22Rv1 (cell line): ENCODE measurements around the gene LRRTM4.

ENCODE experiments used
- H3K27ac ChIP-seq: fragments of 450-650 bp; 2 replicates; pipeline ENCODE4 v1.5.1; 2017
- ZFX ChIP-seq: fragments of 450-650 bp; IDR thresholded peaks from 2 replicates; pipeline ENCODE4 v1.6.1; 2017; ENCODE audit warnings: antibody characterized with exemption, borderline replicate concordance
- TF ChIP-seq, protein P1 (sequence below): fragments of 450-650 bp; IDR thresholded peaks from 2 replicates; pipeline ENCODE4 v1.5.1; 2017; ENCODE audit warnings: mild to moderate bottlenecking

LRRTM4 gene

DNA sequence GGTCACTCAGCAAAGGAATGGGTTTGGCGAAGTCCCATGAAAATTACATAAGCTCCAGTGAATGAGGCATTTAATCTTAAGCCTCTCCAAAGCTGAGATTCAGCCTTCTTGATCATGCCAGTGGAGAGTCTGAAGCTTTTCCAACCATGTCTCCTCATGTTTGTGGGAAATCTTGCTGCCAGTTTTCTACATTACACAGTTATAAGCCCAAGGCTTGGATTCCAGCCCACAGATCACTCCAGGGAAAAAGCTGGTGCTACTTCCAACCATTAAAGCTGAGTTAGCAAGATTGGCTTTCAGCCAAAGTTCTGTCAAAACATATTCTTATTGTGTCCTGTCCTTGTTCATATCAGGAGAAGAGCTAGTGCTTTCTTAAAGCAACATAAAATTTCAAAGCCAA lies 293.8 kb downstream of the LRRTM4 start:
- no peak overlapping the region for H3K27ac ChIP-seq
- no peak for TF ChIP-seq ZFX
- TF ChIP-seq, protein P1, sequence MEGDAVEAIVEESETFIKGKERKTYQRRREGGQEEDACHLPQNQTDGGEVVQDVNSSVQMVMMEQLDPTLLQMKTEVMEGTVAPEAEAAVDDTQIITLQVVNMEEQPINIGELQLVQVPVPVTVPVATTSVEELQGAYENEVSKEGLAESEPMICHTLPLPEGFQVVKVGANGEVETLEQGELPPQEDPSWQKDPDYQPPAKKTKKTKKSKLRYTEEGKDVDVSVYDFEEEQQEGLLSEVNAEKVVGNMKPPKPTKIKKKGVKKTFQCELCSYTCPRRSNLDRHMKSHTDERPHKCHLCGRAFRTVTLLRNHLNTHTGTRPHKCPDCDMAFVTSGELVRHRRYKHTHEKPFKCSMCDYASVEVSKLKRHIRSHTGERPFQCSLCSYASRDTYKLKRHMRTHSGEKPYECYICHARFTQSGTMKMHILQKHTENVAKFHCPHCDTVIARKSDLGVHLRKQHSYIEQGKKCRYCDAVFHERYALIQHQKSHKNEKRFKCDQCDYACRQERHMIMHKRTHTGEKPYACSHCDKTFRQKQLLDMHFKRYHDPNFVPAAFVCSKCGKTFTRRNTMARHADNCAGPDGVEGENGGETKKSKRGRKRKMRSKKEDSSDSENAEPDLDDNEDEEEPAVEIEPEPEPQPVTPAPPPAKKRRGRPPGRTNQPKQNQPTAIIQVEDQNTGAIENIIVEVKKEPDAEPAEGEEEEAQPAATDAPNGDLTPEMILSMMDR: no peak

DNA sequence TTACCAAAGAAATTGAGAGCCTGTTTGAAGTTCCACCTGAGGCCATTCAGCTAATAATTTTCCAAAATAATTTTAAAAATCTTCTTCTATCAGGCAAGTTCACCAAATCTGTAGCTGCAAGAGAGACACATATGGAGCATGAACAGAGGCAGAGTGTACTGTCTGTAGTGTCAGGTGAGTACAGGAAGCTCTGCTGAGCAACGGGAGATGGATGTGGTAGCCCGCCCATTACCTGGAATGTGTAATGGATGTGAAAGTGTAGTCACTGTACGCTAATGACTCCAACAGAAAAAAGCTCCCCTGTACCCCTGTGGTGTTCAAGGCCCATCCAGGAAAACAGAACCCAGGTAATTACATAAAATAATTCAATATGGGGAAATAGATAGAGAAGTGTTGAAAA lies 311.5 kb downstream of the LRRTM4 start:
- H3K27ac ChIP-seq: no peak overlapping the region

DNA sequence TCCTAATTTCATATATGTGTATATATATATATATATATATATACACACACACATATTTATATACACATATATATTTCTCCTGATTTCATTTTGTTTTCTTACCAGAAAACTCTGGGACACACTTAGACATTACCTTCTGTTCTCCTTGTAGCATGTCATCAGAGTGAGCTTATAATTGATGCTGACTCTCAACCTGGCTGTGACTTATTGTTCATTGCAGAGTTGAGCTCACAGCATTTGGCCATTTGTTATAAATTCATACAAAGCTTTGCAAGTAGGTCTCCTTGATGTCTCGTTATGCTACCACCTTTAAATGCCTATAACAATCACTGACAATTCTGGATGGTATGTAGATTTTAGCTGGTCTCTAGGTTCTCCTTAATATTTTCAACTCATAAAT lies 314.8 kb downstream of the LRRTM4 start:
- TF ChIP-seq, protein P1: no peak
- no peak overlapping the region for H3K27ac ChIP-seq

More for the DNA sequence above, 311.5 kb downstream of the LRRTM4 start:
- TF ChIP-seq, protein P1: no peak
- TF ChIP-seq ZFX: no peak

DNA sequence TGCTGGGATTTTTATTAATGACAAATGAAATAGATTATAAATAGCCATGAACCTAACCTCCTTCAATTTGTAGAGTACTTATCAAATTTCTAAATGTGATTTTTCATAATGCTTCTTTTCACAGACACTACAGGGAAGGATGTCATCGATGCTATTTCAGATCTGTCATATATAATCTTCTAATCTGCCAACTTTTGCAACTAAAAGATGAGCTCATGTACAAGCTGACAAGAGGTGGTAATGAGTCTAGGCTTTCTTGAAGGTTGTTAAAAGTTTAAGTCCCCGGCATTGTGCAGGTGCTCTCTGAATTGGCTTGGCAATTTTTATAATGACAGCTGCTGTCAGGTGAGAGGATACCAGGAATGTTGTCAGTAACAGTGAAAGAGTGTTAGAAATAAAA lies 320.4 kb downstream of the LRRTM4 start:
- TF ChIP-seq ZFX: no peak
- TF ChIP-seq, protein P1: no peak
- H3K27ac ChIP-seq: no peak overlapping the region

DNA sequence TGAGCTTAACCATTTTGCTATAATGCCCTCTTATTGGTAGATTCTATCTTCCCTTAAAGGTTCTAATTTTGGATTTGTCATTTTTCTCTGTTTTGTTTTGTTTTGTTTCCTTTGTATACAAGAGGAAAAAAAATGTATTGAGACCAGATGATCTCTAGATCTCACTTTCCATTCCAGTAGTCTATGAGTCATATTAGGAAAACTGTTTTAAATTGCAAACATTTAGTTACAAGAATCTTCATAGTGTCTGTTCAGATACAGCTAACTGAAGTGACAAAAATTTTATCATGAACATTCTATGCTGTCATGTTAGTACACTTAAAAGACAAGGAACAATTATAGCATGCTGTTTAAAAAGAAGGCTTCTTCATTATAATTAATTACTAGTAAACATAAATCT lies 322.8 kb downstream of the LRRTM4 start:
- no peak overlapping the region for H3K27ac ChIP-seq
- TF ChIP-seq ZFX: no peak
- TF ChIP-seq, protein P1: no peak

DNA sequence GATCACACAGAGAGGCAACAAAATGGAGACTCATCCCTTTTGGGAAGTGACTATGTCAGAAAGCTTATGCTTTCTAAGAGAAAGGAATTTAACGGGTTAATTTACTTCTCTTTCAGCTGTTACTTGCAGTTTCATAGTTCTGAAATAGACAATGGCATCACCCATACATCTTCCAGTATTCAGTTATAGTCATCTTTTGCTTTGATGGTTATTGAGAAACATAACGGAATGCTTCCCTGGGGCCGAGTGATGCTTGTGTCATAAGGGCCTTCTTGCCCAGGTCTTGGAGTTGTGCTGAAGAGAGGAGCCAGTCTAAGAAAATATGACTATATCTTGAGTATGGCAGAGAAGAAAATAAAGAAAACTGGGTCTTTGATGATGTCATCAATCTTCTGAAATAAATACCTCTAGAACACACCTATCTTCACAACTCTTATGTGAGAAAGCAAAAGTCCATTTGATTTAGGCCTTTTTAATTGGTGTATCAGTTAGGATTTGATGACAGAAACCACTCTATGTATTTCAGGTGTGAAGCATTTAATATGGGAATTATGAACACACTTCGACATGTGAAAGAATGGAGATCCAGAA lies 328.2 kb downstream of the LRRTM4 start:
- no peak overlapping the region for H3K27ac ChIP-seq
- TF ChIP-seq, protein P1: no peak
- TF ChIP-seq ZFX: no peak

DNA sequence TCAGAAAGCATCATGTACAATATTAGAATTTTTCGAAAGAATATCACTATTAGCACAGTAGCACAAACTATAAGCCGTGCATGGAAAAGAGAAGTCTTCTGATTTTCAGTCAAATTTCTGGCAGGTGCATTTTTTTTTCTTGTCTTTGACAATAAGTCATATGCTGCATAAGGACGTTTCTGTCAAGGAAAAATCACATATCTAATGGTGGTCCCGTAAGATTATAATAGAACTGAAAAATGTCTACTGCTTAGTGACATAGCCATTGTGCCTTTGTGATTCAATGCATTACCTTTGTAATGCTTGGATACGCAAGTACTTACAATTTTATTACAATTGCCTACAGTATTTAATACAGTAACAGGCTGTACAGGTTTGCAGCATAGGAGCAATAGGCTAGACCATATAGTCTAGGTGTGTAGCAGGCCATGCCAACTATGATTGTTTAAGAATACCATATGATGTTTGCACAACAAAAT lies 329.3 kb downstream of the LRRTM4 start:
- TF ChIP-seq, protein P1: no peak
- no peak for TF ChIP-seq ZFX
- H3K27ac ChIP-seq: no peak overlapping the region
